Spleen (tissue), 7 donors: Measurements from ENCODE around the gene CANT1.

Experiments used
- CTCF ChIP-seq, 11 experiments: fragments of 200-600 bp in 7 of 11; fragments of 450-650 bp in 4 of 11; sonication (generic) in 4 of 11; IDR thresholded peaks in 8 of 11; conservative IDR thresholded peaks in 3 of 11; 1 replicate in 7 of 11; 2 replicates in 4 of 11; pipeline versions ENCODE4 v1.4.0 to v1.8.0; 2016 to 2021; ENCODE audit warnings: antibody characterized with exemption in 11 of 11, inconsistent platforms in 4 of 11, mild to moderate bottlenecking in 1 of 11
- POLR2AphosphoS5 ChIP-seq, 3 donors: sonication (generic); formaldehyde crosslinking; IDR thresholded peaks; one replicate each; pipeline ENCODE4 v1.5.1; 2017; ENCODE audit warnings: antibody characterized with exemption in 3 of 3
- donor health status: DM: no; HTN: no; CAD: no; lungs with moderate emphysema.
- donor health status: DM: no; HTN: no; CAD: no.
- donor health status: DM: no; HTN: no; CAD: no.

- no peak for TF ChIP-seq CTCF (IDR thresholded peaks at IDR 0.05 in 8 of 11, conservative IDR thresholded peaks at IDR 0.05 in 3 of 11)
- no peak for TF ChIP-seq POLR2AphosphoS5 (IDR thresholded peaks at IDR 0.05)
Measured at GRCh38 chr17:79038545-79039135, 29.1 kb upstream of the CANT1 start.
